Measurements from ENCODE around the gene KRABD2.
"Not testable (repeated sequence)": the region's sequence is repeated elsewhere in the genome, so short reads cannot be mapped to it uniquely, and the experiment has no call there.

Gene KRABD2

DNA sequence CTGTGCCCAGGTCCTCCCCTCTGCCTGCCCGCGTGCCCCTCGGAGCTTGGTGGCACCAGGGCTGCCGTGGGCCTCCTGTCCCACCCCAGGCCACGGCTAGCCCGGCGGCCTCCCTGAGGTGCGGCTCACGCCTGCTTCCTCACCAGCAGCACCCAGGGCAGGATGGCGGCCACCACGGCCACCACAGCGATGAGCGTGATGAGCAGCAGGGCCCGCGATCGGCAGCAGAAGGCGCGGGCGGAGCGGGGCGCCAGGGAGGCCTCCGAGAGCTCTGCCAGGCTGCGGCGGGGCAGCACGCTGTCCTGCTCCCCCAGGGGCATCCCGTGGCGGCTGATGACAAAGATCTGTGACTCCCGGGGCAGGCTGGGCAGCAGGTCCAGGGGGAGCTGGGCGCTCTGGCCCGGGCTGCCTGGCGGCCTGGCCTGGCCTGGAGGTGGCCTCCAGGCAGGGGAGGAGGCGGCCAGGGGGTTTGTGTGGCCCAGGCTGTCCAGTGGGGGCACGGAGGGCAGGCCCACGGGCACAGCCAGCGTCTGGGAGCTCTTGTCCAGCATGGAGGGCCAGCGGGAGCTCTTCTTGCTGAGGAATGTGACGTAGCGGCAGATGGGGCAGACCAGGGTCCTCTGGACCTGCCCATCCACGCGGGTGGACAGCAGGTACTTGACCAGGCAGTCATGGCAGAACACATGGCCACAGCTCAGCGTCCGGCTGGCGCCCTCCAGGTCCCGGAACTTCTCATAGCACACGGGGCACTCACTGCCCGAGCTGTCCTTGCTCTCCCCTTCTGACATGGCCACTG lies 16.4 kb upstream of the KRABD2 start:
- no peak for DNase-seq (ENCODE audit: low read depth)

DNA sequence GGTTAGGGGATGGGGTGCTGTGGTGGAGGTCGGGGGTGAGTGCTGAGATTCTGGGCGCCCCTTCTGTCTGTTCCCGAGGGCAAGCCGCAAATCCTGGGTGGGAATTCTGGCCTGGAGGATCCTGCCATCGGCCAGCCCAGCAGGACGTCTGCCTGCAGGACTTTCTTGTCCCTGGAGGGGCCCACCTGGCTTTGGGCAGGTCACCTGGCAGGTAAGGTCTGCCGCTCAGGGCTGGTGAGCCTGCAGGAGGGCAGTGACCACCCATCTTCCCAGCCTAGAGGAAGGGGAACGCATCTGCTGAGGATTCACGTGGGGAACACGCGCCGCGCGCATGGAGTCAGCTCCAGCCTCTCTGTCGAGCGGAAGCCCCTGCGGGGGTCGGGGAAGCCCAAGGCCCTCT lies 15.8 kb upstream of the KRABD2 start:
- no peak for DNase-seq (ENCODE audit: low read depth)

DNA sequence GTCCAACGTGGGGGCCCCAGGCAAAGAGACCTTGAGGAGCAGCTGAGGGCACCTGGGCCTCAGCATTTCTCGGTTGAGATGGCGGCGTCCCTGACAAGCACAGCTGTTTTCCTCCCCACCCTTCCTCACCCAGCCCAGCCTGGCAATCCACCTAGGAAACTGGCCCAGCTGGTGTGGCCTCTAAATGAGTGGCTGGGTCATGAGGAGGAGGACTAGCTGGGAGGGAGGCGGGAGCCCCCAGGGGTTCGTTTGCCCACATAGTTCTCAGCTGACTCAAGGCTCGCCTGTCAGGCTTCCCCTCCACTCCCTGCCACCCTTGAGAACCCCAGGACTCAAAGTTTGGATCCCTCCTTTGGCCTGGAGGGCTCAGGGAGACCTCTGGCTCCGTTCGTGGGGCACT lies 15.2 kb upstream of the KRABD2 start:
- no peak for DNase-seq (ENCODE audit: low read depth)

DNA sequence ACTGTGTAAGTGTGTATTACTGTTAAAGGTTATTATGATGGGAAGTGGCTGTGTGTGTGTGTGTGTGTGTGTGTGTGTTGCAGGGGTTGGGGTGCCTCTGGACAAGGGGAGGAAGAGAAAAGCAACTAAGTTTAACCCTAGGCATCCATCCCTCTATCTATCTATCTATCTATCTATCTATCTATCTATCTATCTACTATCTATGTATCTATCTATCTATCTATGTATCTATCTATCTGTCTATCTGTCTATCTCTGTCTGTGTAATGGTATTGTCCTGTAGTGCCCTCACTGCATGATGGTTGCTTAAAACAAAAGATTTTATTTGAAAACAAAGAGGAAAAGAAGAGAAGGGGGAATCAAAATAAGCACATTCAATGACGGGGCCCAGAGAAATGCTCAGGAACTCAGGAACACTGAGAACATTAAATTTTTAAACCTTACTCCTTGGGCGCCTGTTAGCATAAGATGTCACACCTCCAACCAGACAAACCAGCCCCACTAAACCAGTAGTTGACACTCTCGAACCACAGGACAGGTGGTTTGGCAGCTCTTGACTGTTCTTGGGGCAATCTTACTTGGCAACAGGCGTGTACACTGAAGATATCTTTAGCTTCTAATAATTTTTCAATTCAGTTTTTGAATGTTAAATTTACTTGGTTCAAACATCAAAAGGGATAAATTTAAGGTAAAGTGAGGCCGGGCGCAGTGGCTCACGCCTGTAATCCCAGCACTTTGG lies 11.6 kb upstream of the KRABD2 start:
- DNase-seq (ENCODE audit: low read depth): no peak

DNA sequence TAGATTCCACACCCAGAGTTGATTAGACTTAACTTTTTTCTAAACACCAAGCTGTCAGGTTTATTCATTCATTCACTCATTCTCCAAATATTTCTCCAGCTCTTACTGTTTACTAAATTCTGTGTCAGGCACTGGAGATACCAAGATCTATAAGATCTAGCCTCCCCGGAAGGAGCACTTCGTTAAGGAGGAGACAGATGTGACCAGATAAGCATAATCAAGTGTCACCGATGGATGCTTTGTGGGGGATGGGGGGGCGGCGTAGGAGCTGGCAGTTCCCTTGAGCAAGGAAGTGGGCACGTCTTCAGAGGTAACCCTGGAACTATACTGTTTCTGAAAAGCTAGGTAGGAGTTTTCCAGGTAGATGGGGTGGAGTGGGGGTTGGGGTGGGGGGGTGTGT lies 10.3 kb upstream of the KRABD2 start:
- DNase-seq (ENCODE audit: low read depth): no peak

DNA sequence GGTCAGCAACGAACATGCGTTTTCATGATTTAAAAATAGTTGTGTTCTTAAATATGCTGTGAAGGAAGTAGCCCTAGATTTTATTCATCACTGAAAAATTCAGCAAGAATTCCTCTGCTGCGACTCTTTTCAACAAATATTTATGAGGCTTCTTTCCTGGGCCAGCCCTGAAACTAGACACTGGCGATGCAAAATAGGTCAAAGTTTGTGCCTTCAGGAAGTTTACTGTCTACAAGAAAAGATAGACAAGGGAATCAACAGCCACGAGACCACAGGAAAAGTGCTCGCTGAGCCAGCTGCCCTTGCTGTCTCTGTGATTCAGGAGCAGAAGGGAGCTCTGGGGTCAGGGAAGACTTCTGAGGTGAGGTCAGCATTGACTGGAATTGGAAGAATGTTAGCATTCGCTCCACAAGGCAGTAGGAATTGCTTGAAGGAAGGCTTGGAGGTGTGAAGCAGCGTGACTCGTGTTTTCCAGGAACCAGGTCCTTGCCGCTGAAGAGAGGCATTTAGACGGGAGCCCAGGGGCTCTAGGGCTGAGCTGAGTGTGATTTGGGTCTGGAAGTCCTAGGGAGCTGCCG lies 8.4 kb upstream of the KRABD2 start:
- no peak for DNase-seq (ENCODE audit: low read depth)

DNA sequence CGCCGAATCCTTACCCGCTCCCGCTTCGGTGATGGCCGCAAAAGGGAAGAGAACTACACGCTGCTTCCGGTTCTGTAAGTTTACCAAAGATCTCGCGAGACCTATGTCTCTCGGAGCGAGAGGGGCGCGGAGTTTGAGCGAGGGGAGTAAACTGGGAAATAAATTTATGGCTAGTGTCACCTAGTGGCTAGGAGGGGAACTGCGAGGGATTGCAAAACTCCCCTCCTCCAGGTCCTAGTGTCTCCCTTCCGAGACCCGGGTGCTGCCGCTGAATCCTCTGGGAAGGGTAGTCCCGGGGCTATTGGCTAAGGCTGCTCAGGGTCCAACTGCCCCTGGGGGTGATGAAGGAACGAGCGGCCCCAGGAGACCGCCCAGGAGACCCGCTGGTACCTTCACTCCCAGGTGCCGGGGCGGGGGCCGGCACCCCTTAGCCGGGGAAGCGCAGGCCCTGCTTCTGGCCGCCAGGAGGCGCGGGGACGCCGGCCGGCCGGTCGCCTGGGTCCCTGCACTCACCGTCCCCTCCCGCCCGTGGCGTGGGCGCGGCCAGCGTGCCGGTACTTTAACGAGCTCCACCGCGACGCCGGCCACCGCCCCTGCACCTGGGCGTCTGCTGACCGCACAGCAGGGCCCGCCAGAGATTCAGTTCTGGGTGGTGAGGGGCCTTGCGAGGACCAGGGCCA lies 6.8 kb upstream of the KRABD2 start, which contains the start of gene RPL26:
Gene RPL26, minus strand, starts transcription at position 51 of the 680 bp plus-strand sequence. CDS start 883 bp downstream, outside the sequence.
- peak; percentile 93 for DNase-seq (ENCODE audit: low read depth)

DNA sequence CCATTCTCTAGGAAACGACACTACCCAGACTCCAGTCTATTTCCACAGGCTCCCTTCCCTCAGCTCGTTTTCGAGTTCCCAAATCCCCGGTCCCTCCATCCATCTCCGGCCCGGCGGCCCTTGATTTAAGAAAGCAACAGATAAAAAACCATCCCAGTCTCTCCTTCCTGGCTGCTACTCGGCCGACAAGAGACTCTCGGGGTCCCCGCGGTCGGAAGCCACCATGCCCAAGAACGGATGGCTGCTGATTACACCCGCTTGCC lies 6.3 kb upstream of the KRABD2 start:
- DNase-seq (ENCODE audit: low read depth): no peak

DNA sequence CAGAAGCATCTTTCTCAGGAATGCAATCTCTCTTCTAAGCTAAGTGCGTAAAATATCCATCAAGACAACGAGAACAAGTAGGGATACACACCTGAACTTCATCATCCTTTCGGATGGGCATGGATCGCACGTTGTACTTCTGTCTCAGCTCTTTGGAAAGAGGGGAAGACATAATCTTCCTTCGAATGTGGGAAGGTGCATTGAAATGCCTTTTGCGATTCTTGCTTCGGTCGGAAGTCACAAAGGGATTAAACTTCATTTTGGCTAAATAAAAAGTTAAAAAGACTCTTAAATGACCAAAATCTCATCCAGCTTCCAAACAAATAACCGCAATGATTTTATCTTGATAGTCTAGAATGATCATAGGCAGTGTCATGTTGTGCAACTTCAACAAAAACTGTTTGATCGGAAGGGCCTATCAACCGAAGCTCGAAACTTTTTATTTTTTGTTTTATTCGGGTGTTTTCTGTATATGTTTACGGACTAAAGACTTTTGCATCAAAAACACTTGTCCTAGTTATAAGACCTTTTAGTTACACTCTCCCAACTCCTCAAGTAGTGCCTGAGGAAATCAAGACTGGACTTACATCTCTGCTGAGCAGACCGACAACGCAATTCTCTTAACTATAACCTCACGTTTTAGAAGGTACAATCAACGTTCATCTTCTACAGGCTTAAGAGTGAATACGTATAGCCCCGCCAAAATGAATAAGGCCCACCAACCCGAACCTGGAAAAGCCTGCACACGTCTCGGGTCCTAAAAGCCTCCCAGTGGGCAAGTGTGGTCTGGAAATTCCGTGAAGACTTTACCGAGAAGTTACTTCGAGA lies 5.8 kb upstream of the KRABD2 start:
- no peak for DNase-seq (ENCODE audit: low read depth)

DNA sequence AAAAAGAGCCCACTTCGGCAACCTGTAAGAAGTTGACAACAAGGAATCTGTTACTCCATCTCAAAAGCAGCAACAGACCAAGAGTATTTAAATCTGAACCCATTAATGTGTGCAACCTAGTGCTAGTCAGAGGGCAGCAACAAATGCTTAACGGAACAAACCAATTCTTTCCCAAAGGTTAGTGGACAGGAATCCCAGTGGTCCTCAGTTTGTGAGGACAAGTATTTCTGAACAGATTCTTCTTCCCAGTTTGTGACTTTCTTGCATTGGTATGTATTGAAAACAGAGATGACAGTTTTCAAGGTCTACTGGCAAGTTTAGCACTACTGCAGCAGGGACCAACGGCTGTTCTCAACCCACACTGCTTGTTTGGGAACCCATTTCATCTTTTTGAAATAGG lies 3.5 kb upstream of the KRABD2 start:
- no peak for DNase-seq (ENCODE audit: low read depth)

DNA sequence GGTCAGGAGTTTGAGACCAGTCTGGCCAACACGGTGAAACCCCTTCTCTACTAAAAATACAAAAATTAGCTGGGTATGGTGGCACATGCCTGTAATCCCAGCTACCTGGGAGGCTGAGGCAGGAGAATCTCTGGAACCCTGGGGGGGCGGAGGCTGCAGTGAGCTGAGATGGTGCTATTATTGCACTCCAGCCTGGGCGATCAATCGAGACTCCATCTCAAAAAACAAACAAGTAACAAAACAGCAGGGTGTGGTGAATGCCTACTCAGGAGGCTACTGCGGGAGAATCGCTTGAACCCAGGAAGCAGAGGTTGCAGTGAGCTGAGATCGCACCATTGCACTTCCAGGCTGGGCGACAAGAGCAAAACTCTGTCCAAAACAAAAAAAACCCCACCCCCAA lies 1.6 kb upstream of the KRABD2 start:
- not testable (repeated sequence) for DNase-seq (ENCODE audit: low read depth)

DNA sequence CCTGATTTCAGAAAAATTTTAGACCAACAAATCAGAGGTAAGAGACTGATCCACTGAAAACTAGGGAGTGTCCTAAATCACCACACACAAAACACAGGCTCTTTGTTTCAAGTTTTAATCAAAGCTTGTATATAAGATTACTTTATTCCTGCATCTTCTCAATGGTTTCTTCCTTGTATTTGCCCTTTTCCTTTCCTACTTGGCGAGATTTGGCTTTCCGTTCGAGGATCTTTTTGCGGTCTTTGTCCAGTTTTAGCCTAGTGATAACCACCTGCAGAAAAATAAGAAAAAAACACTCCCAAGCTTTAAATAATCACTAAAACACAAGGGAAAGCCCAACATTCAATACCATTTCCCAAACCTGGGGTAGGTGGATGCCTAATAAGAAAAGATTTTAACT lies 918 bp upstream of the KRABD2 start:
- DNase-seq (ENCODE audit: low read depth): no peak

DNA sequence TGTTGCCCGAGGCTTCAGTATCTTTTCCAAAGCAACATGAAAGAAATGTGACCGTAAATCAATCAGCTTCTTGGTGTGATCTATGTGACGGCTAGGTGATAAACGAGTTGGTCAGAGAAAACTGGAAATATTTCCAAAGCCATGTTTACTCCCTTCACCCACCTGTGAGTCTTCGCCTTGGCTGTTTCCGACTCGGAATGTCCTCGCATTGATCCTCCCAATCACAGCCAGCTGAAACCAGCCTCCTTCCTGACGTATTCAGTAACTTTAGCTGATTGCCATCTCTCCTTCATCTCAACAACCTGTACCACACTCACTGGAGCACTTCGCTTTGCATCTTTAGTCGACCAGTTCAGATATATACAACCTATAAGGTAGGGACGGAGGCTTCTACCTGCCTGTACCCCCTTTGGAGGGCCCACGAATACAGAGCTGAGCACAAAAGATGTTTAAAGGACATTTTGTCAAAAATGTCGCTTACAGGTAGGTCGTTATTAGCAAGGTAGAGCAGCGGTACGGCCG lies 705 bp downstream of the KRABD2 start:
- DNase-seq (ENCODE audit: low read depth): no peak

DNA sequence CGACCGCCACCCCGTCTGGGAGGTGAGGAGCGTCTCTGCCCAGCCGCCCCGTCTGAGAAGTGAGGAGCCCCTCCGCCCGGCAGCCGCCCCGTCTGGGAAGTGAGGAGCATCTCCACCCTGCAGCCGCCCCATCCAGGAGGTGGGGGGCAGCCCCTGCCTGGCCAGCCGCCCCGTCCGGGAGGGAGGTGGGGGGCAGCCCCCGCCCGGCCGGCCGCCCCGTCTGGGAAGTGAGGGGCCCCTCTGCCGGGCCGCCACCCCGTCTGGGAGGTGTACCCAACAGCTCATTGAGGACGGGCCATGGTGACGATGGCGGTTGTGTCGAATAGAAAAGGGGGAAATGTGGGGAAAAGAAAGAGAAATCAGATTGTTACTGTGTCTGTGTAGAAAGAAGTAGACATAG lies 2.6 kb downstream of the KRABD2 start:
- not testable (repeated sequence) for DNase-seq (ENCODE audit: low read depth)

DNA sequence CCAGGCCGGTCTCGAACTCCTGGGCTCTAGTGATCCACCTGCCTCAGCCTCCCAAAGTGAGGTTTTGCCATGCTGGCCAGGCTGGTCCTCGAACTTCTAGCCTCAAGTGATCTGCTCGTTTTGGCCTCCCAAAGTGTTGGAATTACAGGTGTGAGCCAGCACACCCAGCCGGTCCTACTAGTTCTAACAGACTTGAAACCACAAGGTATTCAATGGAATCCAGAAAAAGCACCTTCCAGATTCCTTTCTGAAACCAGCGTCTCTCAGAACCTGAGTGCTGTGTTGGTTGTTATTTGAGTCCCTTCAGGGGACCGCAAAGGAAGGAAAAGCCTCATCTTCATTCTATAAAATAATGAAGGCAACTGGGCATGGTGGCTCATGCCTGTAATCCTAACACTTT lies 4.1 kb downstream of the KRABD2 start:
- no peak for DNase-seq (ENCODE audit: low read depth)

DNA sequence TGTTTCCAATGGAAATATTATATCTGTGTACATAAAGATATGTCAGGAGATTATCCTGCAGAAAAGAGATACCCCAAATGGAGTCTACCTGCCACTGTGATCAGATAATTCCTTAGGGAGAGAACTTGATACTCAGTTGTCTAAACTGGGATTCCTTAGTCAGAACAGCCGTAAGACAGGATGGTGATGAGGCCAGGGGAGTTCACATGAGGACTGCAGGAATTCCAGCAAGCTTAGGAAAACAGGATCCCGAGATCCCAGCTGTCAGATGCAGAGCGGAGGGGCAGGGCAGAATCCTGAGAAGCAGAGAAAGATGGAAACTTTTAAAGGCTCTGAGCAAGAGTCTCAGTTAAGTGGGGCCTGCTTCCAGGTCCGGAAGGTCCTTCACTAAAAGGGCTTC lies 4.7 kb downstream of the KRABD2 start:
- no peak for DNase-seq (ENCODE audit: low read depth)

DNA sequence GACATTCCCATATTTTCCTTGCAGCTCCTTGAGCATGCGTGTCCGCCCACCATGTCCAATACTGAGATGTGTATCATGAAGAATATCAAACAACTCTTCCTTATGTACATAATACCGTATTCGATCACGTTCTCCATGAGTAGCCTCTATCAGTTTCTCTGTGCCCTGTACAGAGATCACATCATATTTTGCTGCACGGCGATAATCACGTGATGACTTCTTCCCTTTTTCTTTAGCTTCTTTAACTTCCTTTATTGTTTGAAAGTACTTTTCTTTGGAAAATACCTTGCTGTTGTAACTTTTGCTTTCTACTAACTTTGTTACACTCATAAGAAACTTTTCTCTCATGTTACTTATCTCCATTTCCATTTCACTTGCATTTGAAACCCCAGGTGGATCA lies 6.6 kb downstream of the KRABD2 start:
- DNase-seq (ENCODE audit: low read depth): no peak

DNA sequence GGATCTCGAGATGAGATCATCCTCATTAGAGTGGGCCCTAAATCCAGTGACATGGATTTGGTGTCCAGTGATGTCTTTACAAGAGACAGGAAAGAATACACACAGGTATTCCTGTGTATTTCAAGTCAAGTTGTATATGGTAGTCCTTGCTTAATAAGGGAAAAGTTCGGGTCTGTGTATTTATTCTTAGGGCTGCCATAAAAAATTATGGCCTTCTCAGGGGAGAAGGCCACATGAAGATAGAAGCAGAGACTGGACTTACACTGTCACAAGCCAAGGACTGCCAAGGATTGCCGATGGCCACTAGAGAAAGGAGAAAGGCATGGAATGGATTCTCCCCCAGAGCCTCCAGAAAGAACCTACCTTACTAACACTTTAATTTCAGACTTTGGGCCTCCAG lies 8.3 kb downstream of the KRABD2 start:
- no peak for DNase-seq (ENCODE audit: low read depth)

DNA sequence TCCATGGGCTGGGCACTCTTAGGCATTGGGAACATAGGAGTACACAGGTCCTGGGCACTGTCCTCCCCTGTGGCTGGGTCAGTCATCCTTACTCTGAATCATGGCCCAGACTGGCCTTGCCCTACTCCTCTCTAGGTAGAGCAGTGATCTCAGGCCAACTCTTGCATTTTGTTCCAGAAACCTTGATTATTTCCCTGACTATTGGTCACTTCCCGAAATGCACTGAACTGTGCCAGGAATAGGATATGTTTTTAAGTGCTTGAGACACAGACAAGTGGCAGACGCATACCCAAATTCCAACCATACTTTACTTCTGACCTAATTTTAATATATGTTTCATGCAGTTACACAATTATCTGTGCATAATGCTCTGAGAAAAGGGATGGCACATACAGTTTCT lies 10.3 kb downstream of the KRABD2 start:
- no peak for DNase-seq (ENCODE audit: low read depth)

DNA sequence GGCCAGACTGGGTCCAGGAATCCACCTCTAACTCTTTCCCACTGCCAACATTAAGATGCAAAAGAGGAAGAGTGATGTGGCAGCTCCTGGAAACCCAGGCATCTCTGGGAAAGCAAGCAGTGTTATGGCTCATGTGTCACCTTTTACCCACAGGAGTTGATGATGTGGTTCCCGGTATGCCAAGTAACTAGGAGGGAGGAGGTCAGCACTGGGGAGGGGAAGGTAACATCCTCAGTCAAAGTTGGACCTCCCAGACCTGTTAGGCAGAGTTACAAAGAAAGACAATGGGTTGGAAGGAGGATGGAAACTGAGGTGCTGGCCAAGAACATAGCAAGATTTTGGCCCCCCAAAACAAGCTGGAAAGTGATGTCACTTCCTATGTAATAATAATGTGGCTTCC lies 11.4 kb downstream of the KRABD2 start:
- no peak for DNase-seq (ENCODE audit: low read depth)

DNA sequence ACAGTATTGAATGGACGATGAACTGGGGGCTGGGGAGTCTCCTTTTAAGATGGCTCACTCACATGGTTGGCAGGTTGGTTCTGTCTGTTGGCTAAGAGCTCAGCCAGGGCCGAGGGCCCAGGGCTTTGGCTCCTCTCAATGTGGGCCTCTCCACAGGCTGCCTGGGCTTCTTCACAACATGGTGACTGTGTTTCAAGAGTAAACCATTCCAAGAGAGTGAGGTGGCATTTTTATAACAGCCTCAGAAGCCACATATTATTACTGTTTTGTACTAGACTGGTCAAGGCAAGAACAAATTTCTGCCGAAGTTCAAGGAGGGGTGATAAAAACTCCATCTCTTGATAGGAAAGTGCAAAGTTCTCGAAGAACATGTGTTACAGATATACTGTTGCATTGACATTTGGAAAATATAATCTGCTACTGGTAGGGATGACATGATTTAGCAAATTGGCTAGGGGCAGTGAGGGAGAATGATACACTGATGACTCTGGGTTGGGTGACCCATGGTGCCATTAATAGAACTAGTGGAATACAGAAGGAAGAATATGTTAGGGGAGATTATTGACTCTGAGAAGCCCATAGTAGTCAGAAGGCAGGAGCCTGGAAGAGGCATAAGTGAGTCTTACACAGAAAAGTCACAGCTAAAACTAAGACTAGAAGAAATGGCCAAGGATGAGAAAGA lies 13.7 kb downstream of the KRABD2 start:
- DNase-seq (ENCODE audit: low read depth): no peak

Measured in T follicular helper cell (primary cell).